HepG2 (cell line): ENCODE measurements around the gene MYO15A. TPM values are rescaled to one million over a fixed set of nuclear protein-coding genes. Genes with fewer than 3 reads are reported as not detected.

Experiments
- ARNT ChIP-seq: fragments of 450-650 bp; IDR thresholded peaks from 2 replicates; pipeline ENCODE4 v1.6.1; 2017
- CBFB ChIP-seq: sonication (generic); formaldehyde crosslinking; IDR thresholded peaks from 2 replicates; pipeline ENCODE4 v1.4.0; 2020; ENCODE audit warnings: missing genetic modification reagents
- CBX2 ChIP-seq, 2 experiments: fragments of 200-600 bp in 1 of 2; sonication (generic); formaldehyde crosslinking in 1 of 2; IDR thresholded peaks; 2 replicates each; pipeline versions ENCODE4 v1.7.0 to v1.8.1; 2018 to 2022; ENCODE audit warnings: low read depth in 2 of 2, low read length in 1 of 2, mild to moderate bottlenecking in 1 of 2, missing genetic modification reagents in 1 of 2
- CBX5 ChIP-seq: sonication (generic); formaldehyde crosslinking; IDR thresholded peaks from 2 replicates; pipeline ENCODE4 v1.4.0; 2020; ENCODE audit warnings: missing genetic modification reagents, borderline replicate concordance
- CCDC6 ChIP-seq: sonication (generic); formaldehyde crosslinking; IDR thresholded peaks from 2 replicates; pipeline ENCODE4 v1.8.1; 2022; ENCODE audit warnings: mild to moderate bottlenecking, missing genetic modification reagents, moderate library complexity
- CENPT ChIP-seq: sonication (generic); formaldehyde crosslinking; IDR thresholded peaks from 2 replicates; pipeline ENCODE4 v1.8.0; 2022; ENCODE audit warnings: low read depth, mild to moderate bottlenecking, moderate library complexity, missing genetic modification reagents
- ELF3 ChIP-seq: IDR thresholded peaks from 2 replicates; pipeline ENCODE4 v1.6.1; 2016; ENCODE audit warnings: missing genetic modification reagents, missing compliant biosample characterization
- GTF3A ChIP-seq: sonication (generic); formaldehyde crosslinking; conservative IDR thresholded peaks from 2 replicates; pipeline ENCODE4 v1.4.0; 2020; ENCODE audit warnings: mild to moderate bottlenecking, missing genetic modification reagents
- LCORL ChIP-seq, 2 experiments: fragments of 450-650 bp in 1 of 2; sonication (generic) in 1 of 2; formaldehyde crosslinking in 1 of 2; IDR thresholded peaks; 2 replicates each; pipeline versions ENCODE4 v1.5.0 to v1.6.1; 2017 to 2020; ENCODE audit warnings: antibody characterized with exemption in 1 of 2, missing genetic modification reagents in 1 of 2
- MTF1 ChIP-seq: sonication (generic); formaldehyde crosslinking; IDR thresholded peaks from 2 replicates; pipeline ENCODE4 v1.5.0; 2020; ENCODE audit warnings: missing genetic modification reagents
- PAX8 ChIP-seq: sonication (generic); formaldehyde crosslinking; IDR thresholded peaks from 2 replicates; pipeline ENCODE4 v1.8.0; 2022; ENCODE audit warnings: mild to moderate bottlenecking, missing genetic modification reagents, borderline replicate concordance
- PITX1 ChIP-seq: sonication (generic); formaldehyde crosslinking; IDR thresholded peaks from 2 replicates; pipeline ENCODE4 v1.5.1; 2020; ENCODE audit warnings: mild to moderate bottlenecking, missing genetic modification reagents
- STAT5B ChIP-seq: sonication (generic); formaldehyde crosslinking; IDR thresholded peaks from 2 replicates; pipeline ENCODE4 v1.4.0; 2020; ENCODE audit warnings: missing genetic modification reagents
- SUZ12 ChIP-seq: fragments of 150-350 bp; IDR thresholded peaks from 2 replicates; pipeline ENCODE4 v1.6.1; 2014; ENCODE audit warnings: low read depth, low read length
- ZKSCAN1 ChIP-seq: fragments of 150-350 bp; IDR thresholded peaks from 2 replicates; pipeline ENCODE4 v1.6.1; 2014; ENCODE audit warnings: low read length
- ZNF143 ChIP-seq: sonication (generic); formaldehyde crosslinking; IDR thresholded peaks from 2 replicates; pipeline ENCODE4 v1.4.0; 2020; ENCODE audit warnings: missing genetic modification reagents
- ZNF24 ChIP-seq: fragments of 450-650 bp; IDR thresholded peaks from 2 replicates; pipeline ENCODE4 v1.6.1; 2017; ENCODE audit warnings: antibody characterized with exemption, mild to moderate bottlenecking
- ZNF879 ChIP-seq: sonication (generic); formaldehyde crosslinking; IDR thresholded peaks from 2 replicates; pipeline ENCODE4 v1.8.1; 2023; ENCODE audit warnings: missing genetic modification reagents
- polyA plus RNA-seq, 8 experiments: library from polyadenylated mRNA; depleted of rRNA in 3 of 8; stranded (reverse) in 7 of 8; unstranded in 1 of 8; fragments of >200 nt; fragmentation: Illumina TruSeq in 4 of 8; extraction: Trizol in 4 of 8; gene quantifications; 2 replicates each; pipeline versions ENCODE4 v1.2.1 to v1.2.3, GENCODE V29; 2011 to 2016; ENCODE audit warnings: low read depth in 4 of 8, missing spikeins in 1 of 8, mixed read lengths in 1 of 8; ENCODE audit not compliant: insufficient read depth in 1 of 8
- total RNA-seq, 5 experiments: library from RNA; depleted of rRNA; stranded (reverse); fragments of >200 nt; fragmentation: Illumina TruSeq; extraction: Trizol; gene quantifications; 2 replicates each; pipeline ENCODE4 v1.2.3, GENCODE V29; 2016; ENCODE audit warnings: low read depth in 1 of 5
- TF ChIP-seq, protein P1 (sequence below): sonication (generic); formaldehyde crosslinking; IDR thresholded peaks from 2 replicates; pipeline ENCODE4 v1.5.0; 2020; ENCODE audit warnings: mild to moderate bottlenecking, missing genetic modification reagents
- TF ChIP-seq, protein P2 (sequence below): IDR thresholded peaks from 2 replicates; pipeline ENCODE4 v1.6.1; 2016; ENCODE audit warnings: missing genetic modification reagents, missing compliant biosample characterization
- TF ChIP-seq, protein P3 (sequence below): sonication (generic); formaldehyde crosslinking; IDR thresholded peaks from 2 replicates; pipeline ENCODE4 v1.8.0; 2022; ENCODE audit warnings: mild to moderate bottlenecking, missing genetic modification reagents, borderline replicate concordance
- TF ChIP-seq, protein P4 (sequence below): sonication (generic); formaldehyde crosslinking; IDR thresholded peaks from 2 replicates; pipeline ENCODE4 v1.4.0; 2020; ENCODE audit warnings: missing genetic modification reagents
- TF ChIP-seq, protein P5 (sequence below): sonication (generic); formaldehyde crosslinking; IDR thresholded peaks from 2 replicates; pipeline ENCODE4 v1.5.0; 2020; ENCODE audit warnings: missing genetic modification reagents

Gene MYO15A
- total and polyA plus RNA-seq, 2 of the 13 experiments (the other 11 are each of a cell fraction or from before 2014, with no cell fraction given): 0.07 to 0.20 TPM

DNA sequence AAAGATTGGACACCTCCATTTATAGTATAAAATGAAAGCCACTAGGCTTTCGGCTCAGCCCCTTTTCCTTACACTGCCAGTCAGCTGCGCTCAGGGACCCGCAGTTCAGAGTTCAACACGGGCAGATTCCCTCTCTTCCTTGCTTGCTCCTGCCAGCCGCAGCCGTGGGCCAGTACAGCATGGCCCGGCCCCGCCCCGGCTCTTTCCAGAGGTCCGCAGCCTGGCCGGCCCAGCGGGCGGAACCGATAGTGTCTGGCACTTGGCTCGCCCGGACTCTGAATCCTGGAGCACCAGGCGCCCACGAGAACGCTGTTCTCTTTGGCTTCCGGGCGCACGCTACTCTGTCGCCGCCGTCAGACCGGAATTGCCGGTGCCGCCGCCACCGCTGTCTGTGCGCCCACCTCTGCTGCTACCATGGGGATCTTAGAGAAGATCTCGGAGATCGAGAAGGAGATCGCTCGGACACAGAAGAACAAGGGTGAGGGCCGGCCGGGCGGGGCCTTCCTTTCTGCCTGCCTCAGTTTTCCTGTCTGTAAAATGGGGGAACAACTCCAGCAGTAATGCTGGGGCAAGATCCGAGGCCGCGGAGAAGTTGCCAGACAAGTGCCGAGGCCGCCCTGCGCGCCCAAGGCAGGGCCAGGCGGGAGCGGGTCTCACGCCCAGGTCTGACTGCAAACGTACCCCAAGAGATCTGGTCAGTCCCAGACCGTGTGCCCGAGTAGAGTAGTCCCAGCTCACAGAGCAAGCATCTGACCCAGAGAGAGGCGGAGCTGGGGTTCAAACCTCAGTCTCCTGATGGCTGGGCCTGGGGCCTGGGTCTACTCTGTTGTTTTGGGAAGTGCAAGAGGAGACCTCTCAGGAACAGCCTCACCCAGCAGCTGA is 20.7 kb upstream of the MYO15A start, which contains the start of gene DRG2 (continued):
- TF ChIP-seq, protein P1, sequence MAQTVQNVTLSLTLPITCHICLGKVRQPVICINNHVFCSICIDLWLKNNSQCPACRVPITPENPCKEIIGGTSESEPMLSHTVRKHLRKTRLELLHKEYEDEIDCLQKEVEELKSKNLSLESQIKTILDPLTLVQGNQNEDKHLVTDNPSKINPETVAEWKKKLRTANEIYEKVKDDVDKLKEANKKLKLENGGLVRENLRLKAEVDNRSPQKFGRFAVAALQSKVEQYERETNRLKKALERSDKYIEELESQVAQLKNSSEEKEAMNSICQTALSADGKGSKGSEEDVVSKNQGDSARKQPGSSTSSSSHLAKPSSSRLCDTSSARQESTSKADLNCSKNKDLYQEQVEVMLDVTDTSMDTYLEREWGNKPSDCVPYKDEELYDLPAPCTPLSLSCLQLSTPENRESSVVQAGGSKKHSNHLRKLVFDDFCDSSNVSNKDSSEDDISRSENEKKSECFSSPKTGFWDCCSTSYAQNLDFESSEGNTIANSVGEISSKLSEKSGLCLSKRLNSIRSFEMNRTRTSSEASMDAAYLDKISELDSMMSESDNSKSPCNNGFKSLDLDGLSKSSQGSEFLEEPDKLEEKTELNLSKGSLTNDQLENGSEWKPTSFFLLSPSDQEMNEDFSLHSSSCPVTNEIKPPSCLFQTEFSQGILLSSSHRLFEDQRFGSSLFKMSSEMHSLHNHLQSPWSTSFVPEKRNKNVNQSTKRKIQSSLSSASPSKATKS (CRISPR knock-in tag): peak; percentile 5; the same call in 1 of the 2 replicates
- TF ChIP-seq GTF3A (CRISPR knock-in tag) (peak; percentile 86; the same call in 1 of the 2 replicates), CBX2 (IDR thresholded peaks at IDR 0.05; ENCODE audit: low read depth, low read length) (no peak), CBX2 (CRISPR knock-in tag; IDR thresholded peaks at IDR 0.05; ENCODE audit: low read depth) (no peak), ARNT (no peak), ZNF24 (peak; percentile 83), CBFB (CRISPR knock-in tag) (peak; percentile 96), STAT5B (CRISPR knock-in tag) (0 out of 2 replicates have a peak, but pooled peaks have one; percentile 58), CCDC6 (CRISPR knock-in tag) (peak; percentile 96), CBX5 (peak; percentile 96; the same call in 1 of the 2 replicates), MTF1 (CRISPR knock-in tag) (peak; percentile 71; the same call in 1 of the 2 replicates), SUZ12 (no peak), ZNF879 (CRISPR knock-in tag) (peak; percentile 73; the same call in 1 of the 2 replicates), ZNF143 (CRISPR knock-in tag) (peak; percentile 75), ELF3 (peak; percentile 81; the same call in 1 of the 2 replicates), CENPT (CRISPR knock-in tag) (peak; percentile 72; the same call in 1 of the 2 replicates), LCORL (IDR thresholded peaks at IDR 0.05) (no peak), LCORL (CRISPR knock-in tag; IDR thresholded peaks at IDR 0.05) (peak; percentile 97), PAX8 (peak; percentile 42; the same call in 1 of the 2 replicates), PITX1 (peak; percentile 72; the same call in 1 of the 2 replicates), ZKSCAN1 (peak; percentile 76)
- TF ChIP-seq, protein P2, sequence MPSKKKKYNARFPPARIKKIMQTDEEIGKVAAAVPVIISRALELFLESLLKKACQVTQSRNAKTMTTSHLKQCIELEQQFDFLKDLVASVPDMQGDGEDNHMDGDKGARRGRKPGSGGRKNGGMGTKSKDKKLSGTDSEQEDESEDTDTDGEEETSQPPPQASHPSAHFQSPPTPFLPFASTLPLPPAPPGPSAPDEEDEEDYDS (CRISPR knock-in tag): peak; percentile 79
- TF ChIP-seq, protein P3, sequence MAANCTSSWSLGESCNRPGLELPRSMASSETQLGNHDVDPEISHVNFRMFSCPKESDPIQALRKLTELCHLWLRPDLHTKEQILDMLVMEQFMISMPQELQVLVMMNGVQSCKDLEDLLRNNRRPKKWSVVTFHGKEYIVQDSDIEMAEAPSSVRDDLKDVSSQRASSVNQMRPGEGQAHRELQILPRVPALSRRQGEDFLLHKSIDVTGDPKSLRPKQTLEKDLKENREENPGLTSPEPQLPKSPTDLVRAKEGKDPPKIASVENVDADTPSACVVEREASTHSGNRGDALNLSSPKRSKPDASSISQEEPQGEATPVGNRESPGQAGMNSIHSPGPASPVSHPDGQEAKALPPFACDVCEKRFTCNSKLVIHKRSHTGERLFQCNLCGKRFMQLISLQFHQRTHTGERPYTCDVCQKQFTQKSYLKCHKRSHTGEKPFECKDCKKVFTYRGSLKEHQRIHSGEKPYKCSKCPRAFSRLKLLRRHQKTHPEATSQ: no peak
- TF ChIP-seq, protein P4, sequence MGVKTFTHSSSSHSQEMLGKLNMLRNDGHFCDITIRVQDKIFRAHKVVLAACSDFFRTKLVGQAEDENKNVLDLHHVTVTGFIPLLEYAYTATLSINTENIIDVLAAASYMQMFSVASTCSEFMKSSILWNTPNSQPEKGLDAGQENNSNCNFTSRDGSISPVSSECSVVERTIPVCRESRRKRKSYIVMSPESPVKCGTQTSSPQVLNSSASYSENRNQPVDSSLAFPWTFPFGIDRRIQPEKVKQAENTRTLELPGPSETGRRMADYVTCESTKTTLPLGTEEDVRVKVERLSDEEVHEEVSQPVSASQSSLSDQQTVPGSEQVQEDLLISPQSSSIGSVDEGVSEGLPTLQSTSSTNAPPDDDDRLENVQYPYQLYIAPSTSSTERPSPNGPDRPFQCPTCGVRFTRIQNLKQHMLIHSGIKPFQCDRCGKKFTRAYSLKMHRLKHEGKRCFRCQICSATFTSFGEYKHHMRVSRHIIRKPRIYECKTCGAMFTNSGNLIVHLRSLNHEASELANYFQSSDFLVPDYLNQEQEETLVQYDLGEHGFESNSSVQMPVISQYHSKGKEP (CRISPR knock-in tag): peak; percentile 74; the same call in 1 of the 2 replicates
- TF ChIP-seq, protein P5, sequence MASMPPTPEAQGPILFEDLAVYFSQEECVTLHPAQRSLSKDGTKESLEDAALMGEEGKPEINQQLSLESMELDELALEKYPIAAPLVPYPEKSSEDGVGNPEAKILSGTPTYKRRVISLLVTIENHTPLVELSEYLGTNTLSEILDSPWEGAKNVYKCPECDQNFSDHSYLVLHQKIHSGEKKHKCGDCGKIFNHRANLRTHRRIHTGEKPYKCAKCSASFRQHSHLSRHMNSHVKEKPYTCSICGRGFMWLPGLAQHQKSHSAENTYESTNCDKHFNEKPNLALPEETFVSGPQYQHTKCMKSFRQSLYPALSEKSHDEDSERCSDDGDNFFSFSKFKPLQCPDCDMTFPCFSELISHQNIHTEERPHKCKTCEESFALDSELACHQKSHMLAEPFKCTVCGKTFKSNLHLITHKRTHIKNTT (CRISPR knock-in tag): no peak
